ENCODE measurements around the gene DNAH10.

DNA sequence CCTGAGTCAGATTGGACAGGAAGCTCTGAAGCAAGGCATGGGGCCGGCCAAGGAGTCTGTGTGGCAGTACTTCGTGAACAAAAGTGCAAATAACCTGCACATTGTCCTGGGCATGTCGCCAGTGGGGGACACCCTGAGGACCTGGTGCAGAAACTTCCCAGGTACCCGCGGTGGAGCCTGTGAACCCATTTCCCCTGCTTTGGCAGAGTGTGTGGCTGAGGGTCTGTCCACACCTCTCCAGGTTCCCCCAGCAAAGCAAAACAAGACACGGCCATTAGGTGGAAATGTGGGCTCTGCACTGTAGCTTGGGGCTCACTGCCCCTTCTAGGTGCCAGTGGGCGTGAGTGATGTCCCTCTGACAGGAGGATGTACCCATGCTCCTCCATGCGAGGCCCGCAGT, 131.2 kb downstream of the DNAH10 start:
- TF ChIP-seq, protein P1, sequence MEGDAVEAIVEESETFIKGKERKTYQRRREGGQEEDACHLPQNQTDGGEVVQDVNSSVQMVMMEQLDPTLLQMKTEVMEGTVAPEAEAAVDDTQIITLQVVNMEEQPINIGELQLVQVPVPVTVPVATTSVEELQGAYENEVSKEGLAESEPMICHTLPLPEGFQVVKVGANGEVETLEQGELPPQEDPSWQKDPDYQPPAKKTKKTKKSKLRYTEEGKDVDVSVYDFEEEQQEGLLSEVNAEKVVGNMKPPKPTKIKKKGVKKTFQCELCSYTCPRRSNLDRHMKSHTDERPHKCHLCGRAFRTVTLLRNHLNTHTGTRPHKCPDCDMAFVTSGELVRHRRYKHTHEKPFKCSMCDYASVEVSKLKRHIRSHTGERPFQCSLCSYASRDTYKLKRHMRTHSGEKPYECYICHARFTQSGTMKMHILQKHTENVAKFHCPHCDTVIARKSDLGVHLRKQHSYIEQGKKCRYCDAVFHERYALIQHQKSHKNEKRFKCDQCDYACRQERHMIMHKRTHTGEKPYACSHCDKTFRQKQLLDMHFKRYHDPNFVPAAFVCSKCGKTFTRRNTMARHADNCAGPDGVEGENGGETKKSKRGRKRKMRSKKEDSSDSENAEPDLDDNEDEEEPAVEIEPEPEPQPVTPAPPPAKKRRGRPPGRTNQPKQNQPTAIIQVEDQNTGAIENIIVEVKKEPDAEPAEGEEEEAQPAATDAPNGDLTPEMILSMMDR (IDR thresholded peaks at IDR 0.05; ENCODE audit: insufficient read depth, low read depth, low read length) = no peak
- no peak for TF ChIP-seq EZH2 (IDR thresholded peaks at IDR 0.05; ENCODE audit: insufficient read depth, low read length)

Measured in astrocyte (in vitro differentiated cells and primary cell).